GM21528 (cell line): ENCODE results near the gene BORCS6.

Experiments used
- ATAC-seq: cut with Tn5 transposase; IDR thresholded peaks from one replicate; pipeline ENCODE4 v1.9.1; 2021; ENCODE audit warnings: mild to moderate bottlenecking, moderate library complexity; ENCODE audit not compliant: unreplicated experiment, low FRiP score

Gene BORCS6

GRCh38 chr17:8212312-8213180, 22.6 kb upstream of the BORCS6 start:
- ATAC-seq = no peak

- ATAC-seq = no peak
Measured at GRCh38 chr17:8210761-8211458, 20.9 kb upstream of the BORCS6 start.

DNA sequence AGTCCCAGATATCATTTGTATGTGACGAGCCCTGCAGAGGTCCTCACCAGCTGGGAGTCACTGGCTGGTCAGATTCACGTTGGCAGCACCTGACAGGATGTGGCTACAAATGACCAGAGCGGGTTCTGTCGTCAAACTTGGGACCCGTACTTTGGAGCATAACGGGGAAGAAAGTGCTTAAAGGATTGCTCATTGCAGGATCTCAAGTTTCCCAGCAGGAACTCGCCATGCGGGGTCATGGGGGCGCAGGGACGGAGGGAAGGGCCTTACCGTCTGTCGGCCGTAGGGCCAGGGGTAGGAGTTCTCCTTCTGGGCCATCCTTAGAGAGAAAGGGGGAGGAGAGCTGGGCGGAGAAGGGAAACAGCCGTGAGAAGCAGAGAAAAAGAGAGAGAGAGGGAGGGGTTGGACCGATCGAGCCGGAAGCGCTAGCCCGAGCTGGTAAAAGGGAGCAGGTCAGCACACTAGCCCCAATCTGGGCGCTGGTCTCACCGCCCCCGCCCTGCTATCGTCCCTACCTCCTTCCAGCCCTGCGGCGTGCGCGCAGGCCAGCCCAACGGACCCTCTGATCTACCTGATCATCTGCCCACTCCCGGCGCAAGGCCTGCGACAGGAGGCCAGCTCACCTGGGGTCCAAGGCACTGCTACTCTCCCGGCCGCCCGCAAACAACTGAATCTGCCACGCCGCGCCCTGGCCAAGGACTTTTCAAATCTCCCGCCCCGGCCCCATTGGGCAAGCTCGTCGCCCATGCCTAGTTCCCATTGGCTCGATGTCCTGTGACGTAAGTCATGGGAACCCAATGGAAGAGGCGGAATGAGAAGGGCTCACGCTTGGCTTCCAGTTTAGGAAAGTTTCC, 20.2 kb upstream of the BORCS6 start, which contains the start of gene AURKB:
Gene AURKB, minus strand, starts transcription at position 669 of the 854 bp plus-strand sequence. Its CDS starts 351 bp downstream, at position 318.
- ATAC-seq = peak; percentile 74

DNA sequence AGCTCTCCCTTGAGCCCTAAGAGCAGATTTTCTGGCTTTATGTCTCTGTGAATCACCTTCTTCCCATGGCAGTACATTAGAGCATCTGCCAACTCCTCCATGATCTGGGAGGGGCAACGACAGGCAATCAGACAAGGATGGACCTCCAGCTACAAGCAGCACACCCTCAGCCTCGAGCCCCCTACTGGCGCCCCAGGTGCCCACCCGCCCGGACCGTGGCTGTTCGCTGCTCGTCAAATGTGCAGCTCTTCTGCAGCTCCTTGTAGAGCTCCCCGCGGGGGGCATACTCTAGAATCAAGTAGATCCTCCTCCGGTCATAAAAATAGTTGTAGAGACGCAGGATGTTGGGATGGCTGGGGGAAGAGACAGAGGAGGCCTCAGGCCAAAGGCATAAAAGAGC, 16.6 kb upstream of the BORCS6 start:
- no peak for ATAC-seq

- ATAC-seq = no peak
Measured at GRCh38 chr17:8204761-8205555, 15.0 kb upstream of the BORCS6 start.

DNA sequence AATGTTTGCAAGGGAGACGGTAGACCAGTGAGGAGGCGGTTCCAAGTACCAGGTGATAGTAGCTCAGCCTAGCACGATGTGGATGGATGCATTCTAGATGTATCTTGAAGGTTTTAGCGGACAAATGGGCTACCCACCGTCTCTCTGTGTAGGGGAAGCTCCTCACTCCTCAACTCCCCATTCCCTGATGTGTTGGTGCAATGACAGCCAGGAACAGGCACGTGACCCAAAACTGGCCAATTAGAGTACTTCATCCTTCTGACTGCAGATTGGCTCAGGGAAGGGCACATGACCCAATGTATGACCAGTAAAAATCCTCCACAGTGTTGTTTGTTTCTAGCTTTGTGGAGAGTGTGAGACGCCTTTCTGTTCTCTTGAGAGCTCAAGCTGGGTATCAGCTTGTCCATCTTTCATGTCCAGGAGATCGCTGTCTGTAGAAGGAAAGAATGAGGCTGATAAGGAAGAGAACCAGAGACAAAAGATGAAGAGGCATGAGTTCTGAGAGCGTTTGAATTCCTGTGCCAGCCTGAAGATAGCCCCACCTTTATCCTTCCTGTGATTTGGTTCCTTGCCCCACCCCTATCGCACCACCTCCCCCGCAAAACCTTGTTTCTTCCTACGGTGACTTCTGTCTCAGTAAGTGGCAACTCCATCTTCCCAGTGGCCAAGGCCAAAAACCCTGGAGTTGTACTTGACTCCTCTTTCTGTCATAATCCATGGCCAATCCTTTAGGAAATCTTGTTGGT, 2.3 kb upstream of the BORCS6 start:
- ATAC-seq = no peak

- no peak for ATAC-seq
Measured at GRCh38 chr17:8190506-8190905, 526 bp upstream of the BORCS6 start.

DNA sequence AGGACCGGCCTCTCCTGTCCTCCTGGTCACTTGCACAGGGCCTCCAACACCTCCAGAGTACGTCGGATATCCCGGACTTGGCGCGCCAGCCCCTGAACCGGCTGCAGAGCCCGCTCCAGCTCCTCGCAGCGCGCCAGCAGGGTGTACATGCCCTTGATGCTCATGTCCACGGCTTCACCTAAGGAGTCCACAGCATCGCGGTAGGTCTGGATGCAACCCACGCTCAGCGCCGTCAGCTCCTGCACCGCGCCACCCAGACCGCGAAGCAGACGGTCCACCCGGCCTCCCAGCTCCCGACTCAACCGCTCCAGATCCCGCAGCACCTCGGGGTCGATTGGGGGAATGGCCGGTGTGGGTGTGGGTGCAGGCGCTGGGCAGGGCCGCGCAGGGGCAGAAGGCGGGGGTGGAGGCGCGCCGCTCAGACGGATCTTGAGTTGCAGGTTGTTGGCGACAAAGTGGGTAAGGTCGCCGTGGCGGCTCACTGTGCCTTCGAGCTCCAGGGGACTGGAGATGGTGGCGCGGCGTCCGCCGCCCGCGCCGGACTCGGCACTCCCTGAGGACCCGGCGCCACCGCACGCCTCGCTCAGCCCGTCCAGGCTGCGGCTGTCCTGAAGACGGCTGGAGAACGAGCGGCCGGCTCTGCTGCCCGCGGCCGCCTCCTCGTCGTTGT, 804 bp downstream of the BORCS6 start:
- no peak for ATAC-seq

- no peak for ATAC-seq
Measured at GRCh38 chr17:8188263-8188839, 1.6 kb downstream of the BORCS6 start.

GRCh38 chr17:8187517-8188262, 2.3 kb downstream of the BORCS6 start:
- peak; percentile 31 for ATAC-seq

DNA sequence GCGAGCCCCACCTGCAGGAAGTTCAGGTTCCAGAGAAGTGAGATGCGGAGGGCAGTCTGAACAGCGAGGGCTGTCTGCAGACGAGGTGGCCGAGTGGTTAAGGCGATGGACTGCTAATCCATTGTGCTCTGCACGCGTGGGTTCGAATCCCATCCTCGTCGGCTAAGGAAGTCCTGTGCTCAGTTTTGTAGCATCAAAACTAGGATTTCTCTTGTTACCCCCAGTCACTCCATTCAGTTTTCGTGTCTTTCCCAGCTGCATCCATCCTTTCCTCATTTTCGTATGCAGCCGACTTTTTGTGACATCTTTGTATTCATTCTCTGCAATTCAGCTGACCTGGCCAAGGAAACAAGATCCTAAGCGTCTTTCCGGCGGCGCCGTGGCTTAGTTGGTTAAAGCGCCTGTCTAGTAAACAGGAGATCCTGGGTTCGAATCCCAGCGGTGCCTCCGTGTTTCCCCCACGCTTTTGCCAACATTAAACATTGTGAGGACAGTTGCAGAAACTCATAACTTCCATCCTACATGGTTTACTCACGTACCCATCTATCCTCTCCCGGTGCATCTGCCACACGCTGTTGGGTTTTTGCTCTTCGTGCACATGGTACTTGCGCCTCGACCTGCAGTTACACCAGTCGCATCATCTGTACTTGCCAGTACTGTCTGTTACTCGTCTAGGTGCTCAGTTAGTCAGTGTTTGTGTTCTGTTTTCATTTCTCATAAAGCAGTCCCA, 3.0 kb downstream of the BORCS6 start:
- ATAC-seq = peak; percentile 27

GRCh38 chr17:8186446-8186786, 3.6 kb downstream of the BORCS6 start:
- peak; percentile 3 for ATAC-seq

- no peak for ATAC-seq
Measured at GRCh38 chr17:8185582-8186445, 4.2 kb downstream of the BORCS6 start.

DNA sequence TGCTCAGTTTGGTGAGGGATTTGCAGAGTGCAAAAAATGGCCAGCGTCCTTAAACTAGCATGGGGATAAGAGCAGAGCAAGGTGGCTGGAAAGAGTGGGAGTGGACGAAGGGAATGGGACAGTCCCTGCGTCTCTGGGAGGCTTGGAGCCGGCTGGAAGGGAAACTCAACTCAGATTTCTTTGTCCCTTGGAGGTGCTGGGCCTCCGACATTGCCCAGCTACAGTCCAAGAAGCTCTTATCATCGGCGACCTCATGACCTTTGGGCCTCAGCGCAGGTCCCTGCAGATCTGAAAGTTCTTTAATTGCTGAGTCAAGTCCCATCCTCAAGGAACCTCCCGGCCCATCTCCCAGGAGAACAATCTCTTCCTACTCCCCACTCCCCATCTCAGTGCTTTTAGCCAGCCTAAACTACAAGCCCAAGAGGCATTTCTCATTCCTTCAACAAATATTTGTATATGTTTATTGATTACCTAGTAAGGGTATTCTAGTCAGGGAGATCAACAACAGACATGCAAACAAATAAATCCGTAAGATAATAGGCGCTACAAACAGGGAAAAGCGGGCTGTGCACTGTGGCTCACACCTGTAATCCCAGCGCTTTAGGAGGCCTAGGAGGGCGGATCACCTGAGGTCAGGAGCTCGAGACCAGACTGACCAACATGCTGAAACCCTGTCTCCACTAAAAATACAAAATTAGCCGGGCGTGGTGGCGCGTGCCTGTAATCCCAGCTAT, 12.8 kb downstream of the BORCS6 start:
- no peak for ATAC-seq

DNA sequence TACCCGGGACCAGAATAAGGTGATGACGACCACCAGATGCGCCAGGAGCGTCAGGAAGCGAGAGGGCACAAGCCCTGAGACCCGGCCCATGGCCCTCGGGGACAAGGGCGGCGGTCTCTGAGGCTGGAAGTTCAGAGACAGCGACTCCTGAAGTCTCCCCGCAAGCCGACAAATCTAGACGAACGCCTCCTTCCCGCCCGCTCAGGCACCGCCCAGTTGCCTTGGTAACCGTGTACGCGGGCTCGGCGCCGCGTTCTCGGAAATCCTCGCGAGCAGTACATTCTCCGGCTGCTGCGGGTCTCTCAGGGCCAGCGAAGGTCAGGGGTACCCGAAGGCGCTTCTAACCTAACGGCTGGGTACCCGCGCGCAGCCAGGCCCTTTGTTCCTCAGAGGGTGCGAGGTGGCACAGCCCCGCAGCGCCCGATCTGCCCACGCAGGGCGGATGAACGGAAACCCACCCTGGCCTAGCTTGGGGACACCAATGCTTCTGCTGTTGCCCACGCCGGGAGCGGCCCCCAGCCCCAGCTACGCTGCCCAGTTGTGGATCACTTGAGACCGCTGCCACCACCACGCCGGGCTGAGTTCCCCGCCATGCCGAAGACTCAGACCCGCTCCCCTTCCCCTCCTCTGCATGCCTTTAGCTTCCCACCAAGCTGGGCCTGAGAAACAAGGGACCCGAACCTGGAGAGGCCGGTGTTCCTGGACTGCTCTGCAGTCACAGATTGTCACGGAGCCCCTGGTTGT, 13.6 kb downstream of the BORCS6 start, which contains the start of gene TMEM107:
Gene TMEM107, minus strand, starts transcription at position 184 of the 744 bp plus-strand sequence. Its CDS starts 94 bp downstream, at position 90.
- ATAC-seq = peak; percentile 38
